Tibial nerve (tissue), 3 donors: ENCODE results near the gene PLXNA1.

Experiments
- CTCF ChIP-seq, 5 experiments: fragments of 200-600 bp in 3 of 5; fragments of 450-650 bp in 2 of 5; sonication (generic) in 3 of 5; IDR thresholded peaks; one replicate each; pipeline ENCODE4 v1.5.1; 2016 to 2019; ENCODE audit warnings: antibody characterized with exemption in 5 of 5, mild to moderate bottlenecking in 3 of 5, moderate library complexity in 2 of 5
- POLR2A ChIP-seq, 2 donors: fragments of 450-650 bp; IDR thresholded peaks; one replicate each; pipeline ENCODE4 v1.6.1; 2017; ENCODE audit warnings: antibody characterized with exemption in 2 of 2, mild to moderate bottlenecking in 2 of 2, moderate library complexity in 2 of 2

DNA sequence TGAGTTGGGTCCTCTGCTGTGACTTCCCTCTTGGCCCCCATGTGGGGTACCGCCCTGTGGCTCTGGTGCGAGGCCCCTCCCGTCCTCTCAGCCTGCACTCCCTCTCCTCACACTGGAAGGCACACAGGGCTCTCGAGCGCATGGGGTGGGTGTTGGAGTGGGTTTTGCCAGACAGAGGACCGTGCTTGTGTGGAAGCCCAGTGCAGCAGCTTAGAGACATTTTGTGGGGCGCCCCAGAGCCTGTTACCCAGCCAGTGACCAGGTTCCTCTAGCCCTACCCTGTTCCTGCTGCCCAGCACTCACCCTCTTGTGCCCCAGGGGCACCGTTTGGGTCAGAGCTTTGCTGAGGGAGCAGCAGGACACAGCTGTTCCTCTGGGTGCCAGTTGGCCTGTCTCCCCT lies 9.9 kb downstream of the PLXNA1 start:
- TF ChIP-seq CTCF (IDR thresholded peaks at IDR 0.05) = no peak
- no peak for TF ChIP-seq POLR2A (IDR thresholded peaks at IDR 0.05)
